Ishikawa (cell line): ENCODE data around the gene ZCCHC9.

ENCODE experiments used
- CREB1 ChIP-seq: IDR thresholded peaks from 2 replicates; pipeline ENCODE4 v1.6.1; 2012; ENCODE audit warnings: low read depth
- EGR1 ChIP-seq: IDR thresholded peaks from 2 replicates; pipeline ENCODE4 v1.6.1; 2012
- FOXM1 ChIP-seq: IDR thresholded peaks from 2 replicates; pipeline ENCODE4 v1.6.1; 2012; ENCODE audit warnings: low read depth, borderline replicate concordance
- NFIC ChIP-seq: IDR thresholded peaks from 2 replicates; pipeline ENCODE4 v1.6.1; 2012
- TCF12 ChIP-seq: IDR thresholded peaks from 2 replicates; pipeline ENCODE4 v1.6.1; 2012; ENCODE audit warnings: low read depth
- TEAD4 ChIP-seq: IDR thresholded peaks from 2 replicates; pipeline ENCODE4 v1.6.1; 2012
- TF ChIP-seq, protein P1 (sequence below): IDR thresholded peaks from 2 replicates; pipeline ENCODE4 v1.6.1; 2012
- TF ChIP-seq, protein P2 (sequence below): IDR thresholded peaks from 2 replicates; pipeline ENCODE4 v1.6.1; 2012; ENCODE audit warnings: low read depth, mild to moderate bottlenecking

DNA sequence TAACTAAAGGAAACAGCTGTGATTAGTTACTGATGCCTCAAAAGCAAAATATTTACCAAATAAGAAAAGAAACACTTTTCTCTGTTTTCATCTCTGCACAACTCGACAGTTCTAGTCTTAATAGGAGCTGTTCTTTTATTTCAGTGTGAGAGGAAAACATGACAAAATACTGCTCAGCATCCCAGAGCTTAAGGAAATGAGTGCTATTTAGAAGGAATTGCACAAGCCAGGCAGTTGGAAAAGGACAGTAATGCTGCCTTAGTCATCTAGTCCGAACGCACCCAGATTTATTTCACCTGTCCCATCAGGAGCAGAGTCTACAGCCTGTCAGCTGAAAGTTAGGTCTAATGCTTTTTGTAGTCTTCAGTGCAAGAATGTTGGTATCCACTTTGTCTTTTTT is 12.3 kb downstream of the ZCCHC9 start:
- TF ChIP-seq TEAD4 (no peak), TCF12 (no peak), CREB1 (no peak), EGR1 (no peak), FOXM1 (no peak), NFIC (no peak)
- TF ChIP-seq, protein P1, sequence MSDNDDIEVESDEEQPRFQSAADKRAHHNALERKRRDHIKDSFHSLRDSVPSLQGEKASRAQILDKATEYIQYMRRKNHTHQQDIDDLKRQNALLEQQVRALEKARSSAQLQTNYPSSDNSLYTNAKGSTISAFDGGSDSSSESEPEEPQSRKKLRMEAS, result no peak
- TF ChIP-seq, protein P2, sequence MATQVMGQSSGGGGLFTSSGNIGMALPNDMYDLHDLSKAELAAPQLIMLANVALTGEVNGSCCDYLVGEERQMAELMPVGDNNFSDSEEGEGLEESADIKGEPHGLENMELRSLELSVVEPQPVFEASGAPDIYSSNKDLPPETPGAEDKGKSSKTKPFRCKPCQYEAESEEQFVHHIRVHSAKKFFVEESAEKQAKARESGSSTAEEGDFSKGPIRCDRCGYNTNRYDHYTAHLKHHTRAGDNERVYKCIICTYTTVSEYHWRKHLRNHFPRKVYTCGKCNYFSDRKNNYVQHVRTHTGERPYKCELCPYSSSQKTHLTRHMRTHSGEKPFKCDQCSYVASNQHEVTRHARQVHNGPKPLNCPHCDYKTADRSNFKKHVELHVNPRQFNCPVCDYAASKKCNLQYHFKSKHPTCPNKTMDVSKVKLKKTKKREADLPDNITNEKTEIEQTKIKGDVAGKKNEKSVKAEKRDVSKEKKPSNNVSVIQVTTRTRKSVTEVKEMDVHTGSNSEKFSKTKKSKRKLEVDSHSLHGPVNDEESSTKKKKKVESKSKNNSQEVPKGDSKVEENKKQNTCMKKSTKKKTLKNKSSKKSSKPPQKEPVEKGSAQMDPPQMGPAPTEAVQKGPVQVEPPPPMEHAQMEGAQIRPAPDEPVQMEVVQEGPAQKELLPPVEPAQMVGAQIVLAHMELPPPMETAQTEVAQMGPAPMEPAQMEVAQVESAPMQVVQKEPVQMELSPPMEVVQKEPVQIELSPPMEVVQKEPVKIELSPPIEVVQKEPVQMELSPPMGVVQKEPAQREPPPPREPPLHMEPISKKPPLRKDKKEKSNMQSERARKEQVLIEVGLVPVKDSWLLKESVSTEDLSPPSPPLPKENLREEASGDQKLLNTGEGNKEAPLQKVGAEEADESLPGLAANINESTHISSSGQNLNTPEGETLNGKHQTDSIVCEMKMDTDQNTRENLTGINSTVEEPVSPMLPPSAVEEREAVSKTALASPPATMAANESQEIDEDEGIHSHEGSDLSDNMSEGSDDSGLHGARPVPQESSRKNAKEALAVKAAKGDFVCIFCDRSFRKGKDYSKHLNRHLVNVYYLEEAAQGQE, result no peak
